ENCODE data around the gene NSD2.
"Not testable (repeated sequence)": the region's sequence is repeated elsewhere in the genome, so short reads cannot be mapped to it uniquely, and the experiment has no call there.

NSD2 gene

GRCh38 chr4:1985780-1986577 is 114.8 kb downstream of the NSD2 start:
- no peak for DNase-seq (ENCODE audit: low read depth)

- DNase-seq (ENCODE audit: low read depth), result no peak
Observed at GRCh38 chr4:1986578-1987210, 115.5 kb downstream of the NSD2 start.

GRCh38 chr4:1987296-1987695 is 116.1 kb downstream of the NSD2 start:
- DNase-seq (ENCODE audit: low read depth), result no peak

DNA sequence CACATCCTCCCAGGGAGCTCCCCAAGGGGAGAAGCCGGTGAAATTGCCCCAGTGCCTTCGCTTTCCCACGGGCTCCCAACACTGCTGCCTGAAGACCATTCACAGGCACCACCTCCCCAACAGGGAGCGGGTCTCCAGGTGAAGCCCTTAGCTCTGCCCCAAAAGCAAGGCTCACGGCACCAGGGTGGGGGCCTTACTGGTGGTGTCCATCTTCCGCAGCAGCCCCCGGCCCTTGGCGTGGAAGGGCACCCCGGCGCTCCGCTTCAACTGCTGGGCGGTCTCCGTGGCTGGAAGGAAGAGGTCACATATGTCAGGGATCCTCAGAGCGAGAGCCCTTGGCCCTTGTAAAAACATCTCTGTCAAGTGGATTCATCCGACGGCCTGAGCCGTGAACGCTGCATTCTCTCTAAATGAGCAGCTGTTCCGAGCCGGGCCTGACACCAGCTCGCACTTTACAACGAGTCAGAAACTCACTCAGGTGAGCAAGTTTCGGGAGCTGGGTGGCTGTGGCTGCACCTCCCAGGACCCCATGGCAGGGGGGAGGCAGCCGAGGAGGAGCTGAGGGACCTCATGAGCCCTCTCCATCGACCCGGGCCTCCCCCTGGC is 116.6 kb downstream of the NSD2 start:
- no peak for DNase-seq (ENCODE audit: low read depth)

GRCh38 chr4:1988327-1988724 is 117.1 kb downstream of the NSD2 start:
- DNase-seq (ENCODE audit: low read depth), result no peak

DNA sequence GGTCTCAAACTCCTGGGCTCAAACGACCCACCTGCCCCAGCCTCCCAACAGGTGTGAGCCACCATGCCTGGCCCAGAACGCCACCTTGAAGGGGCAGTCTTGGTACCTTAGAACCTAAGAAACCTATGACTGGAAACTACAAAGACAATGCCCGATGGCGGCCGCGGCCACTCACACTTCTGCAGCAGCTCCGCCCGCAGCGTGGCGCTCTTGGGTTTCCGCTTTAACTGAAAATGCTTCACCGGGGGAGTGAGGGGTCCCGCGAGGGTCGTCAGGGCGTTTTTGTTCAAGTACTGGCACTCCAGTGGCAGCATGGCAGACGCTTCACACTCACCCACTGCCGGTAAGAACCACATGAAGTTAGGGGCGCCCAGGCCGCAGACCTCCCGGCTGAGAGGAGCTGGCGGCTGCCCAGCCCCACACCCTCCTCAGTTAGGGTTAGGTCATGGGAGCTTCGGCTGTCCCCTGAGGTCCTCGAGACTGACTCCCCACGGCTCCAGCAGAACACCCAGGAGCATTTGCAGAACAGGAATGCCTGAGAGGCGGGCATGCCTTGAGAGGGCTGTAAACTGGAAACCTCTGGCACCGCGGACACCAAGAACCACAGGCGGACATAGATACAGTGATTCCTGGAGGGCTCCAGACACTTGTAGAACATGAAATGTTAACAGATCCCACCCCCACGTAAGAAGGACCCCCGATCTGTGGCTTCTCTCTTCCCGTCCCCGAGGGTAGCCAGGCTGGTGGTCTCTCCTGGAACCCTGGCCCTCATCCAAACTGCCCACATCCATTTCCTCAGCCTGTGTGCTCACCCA is 118.5 kb downstream of the NSD2 start:
- DNase-seq (ENCODE audit: low read depth), result no peak

DNA sequence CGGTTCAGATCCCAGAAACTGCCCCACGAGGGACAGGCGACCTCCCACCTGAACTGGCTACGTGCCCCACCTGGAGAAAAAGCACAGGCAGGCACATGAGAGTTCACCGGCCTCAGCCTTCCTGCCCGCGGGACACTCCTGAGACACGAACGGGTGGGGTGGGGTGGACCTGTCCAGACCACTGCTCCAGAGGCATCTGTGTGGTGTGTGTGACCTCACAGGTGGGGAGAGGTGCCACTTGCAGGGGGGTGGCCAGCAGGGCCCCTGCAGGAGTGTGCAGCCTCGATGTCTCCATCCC is 119.1 kb downstream of the NSD2 start:
- no peak for DNase-seq (ENCODE audit: low read depth)

- DNase-seq (ENCODE audit: low read depth), result no peak
Observed at GRCh38 chr4:1990676-1991075, 119.5 kb downstream of the NSD2 start.

DNA sequence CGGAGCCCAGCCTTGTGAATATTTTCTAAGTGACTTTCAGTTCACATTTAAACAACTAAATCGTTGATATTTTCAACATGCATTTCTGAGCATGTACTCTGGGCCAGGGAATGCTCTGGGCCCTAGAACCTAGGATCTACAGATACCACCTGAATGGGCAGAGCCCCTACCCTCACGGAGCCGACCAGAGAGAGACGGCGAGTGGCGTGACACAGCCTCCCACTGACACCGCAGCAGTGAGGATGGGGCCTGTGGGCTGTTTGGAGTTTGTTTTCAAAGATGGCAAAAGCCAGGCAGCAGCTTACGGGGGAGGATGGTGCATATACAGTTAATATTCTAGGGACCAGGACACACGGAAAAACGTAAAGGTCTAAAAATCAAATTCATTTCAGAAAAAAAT is 119.9 kb downstream of the NSD2 start:
- no peak for DNase-seq (ENCODE audit: low read depth)

DNA sequence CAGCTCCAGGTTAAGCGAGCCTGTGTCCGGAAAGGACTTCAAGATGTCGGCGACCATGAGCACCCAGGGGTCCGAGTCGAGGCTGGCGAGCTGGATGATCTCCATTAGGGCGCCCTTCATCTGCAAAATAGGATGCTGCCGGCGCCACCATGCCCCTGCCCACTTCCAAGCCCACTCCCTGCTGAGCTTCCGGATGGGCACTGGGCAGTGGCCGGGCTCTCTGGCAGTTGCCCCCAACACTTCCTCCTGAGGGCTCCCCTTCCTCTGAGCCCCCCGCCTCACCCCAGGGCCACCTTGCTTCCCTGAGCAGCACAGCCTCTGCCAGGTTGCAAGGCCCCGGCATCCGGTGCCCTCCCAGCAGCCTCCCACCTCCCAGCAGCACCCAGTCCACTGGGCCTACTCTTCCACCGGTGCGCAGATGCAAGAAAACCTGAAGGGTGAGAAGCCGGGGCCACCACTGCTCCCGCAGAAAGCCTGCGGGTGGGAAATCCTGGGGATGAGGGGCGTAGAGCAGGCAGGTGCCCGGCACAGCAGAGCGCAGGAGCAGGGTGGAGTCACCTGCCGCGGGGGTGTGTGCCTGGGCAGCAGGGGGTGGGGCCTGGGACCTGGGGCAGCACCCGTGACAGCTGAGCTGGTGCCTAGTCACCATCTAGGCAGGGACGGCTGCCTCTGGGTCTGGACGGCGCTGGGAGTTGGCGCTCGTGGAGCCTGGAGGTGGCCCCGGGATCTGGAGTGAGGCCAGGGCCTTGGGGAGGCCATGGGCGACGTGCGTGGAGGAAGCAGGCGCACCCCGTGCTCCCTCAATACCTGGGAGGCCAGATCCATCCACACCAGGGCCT is 120.6 kb downstream of the NSD2 start:
- no peak for DNase-seq (ENCODE audit: low read depth)

GRCh38 chr4:1992468-1993168 is 121.4 kb downstream of the NSD2 start:
- DNase-seq (ENCODE audit: low read depth), result no peak

GRCh38 chr4:1993169-1993516 is 122.0 kb downstream of the NSD2 start:
- no peak for DNase-seq (ENCODE audit: low read depth)

DNA sequence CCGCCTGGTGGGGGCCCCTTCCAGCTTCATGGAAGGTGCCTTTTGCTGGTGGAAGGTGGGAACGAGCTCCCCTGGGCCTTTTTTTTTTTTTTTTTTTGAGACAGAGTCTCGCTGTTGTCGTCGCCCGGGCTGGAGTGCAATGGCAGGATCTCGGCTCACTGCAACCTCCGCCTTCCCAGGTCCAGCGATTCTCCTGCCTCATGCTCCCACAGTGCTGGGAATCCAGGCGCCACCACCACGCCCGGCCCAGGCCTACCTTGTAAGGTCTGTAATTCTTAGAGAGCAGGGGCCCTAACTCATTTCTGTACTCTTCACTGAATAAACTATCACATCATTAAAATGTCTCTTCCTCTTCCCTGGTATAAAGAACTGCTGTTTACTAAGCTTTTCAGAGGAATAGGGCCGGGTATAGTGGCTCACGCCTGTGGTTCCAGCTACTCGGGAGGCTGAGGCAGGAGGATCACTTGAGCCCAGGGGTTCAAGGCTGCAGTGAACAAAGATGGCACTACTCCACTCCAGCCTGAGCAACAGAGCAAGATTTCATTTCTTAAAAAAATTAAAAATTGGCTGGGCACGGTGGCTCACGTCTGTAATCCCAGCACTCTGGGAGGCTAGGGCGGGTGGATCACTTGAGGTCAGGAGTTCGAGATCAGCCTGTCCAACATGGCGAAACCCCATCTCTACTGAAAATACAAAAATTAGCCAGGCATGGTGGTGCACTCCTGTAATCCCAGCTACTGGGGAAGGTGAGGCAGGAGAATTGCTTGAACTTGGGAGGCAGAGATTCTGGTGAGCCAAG is 122.7 kb downstream of the NSD2 start:
- not testable (repeated sequence) for DNase-seq (ENCODE audit: low read depth)

GRCh38 chr4:1994938-1995337 is 123.7 kb downstream of the NSD2 start:
- no peak for DNase-seq (ENCODE audit: low read depth)

DNA sequence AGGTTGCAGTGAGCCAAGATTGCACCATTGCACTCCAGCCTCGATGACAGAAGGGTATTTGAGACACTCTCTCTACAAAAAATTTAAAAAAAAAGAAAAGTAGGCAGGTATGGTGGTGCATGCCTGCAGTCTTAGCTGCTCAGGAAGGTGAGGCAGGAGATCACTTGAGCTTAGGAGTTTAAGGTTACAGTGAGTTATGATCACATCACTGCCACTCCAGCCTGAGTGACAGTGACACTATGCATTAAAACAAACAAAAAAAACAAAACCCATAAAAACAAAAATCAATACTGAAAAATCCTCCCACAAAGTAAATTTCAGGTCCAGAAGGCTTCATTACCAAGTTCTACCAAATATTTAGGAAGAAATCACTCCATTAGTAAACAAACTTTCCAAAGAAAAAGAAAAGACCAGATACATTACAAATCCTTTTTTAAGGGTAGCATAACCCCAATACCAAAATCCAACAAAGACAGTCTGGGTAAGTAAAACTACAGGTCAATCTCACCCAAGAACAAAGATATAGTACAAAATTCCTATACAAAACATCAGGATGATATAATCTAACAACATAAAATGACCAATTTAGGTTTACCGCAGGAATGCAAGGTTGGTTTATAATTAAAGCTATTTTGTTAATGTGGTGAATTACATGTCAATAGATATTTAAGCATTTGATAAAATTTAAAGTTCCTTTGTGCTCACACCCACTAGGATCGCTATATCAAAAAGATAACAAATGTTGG is 125.8 kb downstream of the NSD2 start:
- no peak for DNase-seq (ENCODE audit: low read depth)

- no peak for DNase-seq (ENCODE audit: low read depth)
Observed at GRCh38 chr4:1997712-1998111, 126.5 kb downstream of the NSD2 start.

GRCh38 chr4:1998296-1998695 is 127.1 kb downstream of the NSD2 start:
- no peak for DNase-seq (ENCODE audit: low read depth)

- not testable (repeated sequence) for DNase-seq (ENCODE audit: low read depth)
Observed at GRCh38 chr4:1999308-1999707, 128.1 kb downstream of the NSD2 start.

DNA sequence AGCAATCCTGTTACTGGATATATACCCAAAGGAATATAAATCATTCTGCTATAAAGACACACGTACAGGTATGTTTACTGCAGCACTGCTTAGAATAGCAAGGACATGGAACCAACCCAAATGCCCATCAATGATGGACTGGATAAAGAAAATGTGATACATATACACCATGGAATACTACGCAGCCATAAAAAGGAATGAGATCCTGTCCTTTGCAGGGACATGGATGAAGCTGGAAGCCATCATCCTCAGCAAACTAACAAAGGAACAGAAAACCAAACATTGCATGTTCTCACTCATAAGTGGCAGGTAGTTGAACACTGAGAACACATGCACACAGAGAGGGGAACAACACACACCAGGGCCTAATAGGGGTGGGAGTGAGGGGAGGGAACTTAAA is 132.2 kb downstream of the NSD2 start:
- DNase-seq (ENCODE audit: low read depth), result not testable (repeated sequence)

GRCh38 chr4:2006367-2006766 is 135.2 kb downstream of the NSD2 start:
- no peak for DNase-seq (ENCODE audit: low read depth)
